ENCODE data around the gene POU2F1. TPM values are rescaled to one million over a fixed set of nuclear protein-coding genes. Genes with fewer than 3 reads are reported as not detected.

Gene POU2F1
- total and polyA plus RNA-seq, 2 donors (not counting 3 experiments of a cell fraction or from before 2014, with no cell fraction given), result 6.0 to 12.9 TPM

DNA sequence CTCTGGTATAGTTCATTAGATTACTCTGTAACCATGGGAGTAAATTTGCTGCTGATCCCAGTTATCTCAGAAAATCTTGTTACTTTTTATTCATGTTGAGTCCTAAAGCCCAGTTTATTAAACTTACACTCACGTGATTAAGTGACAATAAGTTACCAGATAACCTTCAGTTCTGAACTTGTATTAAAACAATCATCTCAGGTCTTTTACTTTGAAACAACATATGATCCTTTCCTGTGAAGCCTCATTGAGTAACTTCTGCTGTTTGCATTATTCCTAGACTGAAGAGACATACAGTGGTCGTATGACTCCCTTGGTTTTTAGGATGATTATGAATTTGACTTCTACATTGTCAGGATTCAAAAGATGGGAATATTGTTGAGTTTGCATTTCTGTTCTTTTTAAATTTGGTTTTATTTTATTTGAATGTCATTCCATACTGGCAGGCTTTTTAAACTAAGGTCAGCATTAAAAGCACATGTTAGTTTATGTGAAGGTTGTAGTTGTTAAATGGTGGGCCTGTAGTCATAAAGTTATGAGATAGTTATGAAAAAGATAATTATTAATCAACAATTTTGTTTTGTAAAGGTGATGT is 179.8 kb downstream of the POU2F1 start:
- dilution Hi-C loops (cut with MboI; ENCODE audit: extremely low pct_ligation_motif_present, low sequenced_read_pairs), result no loop called here
- H3K4me1 ChIP-seq (ENCODE audit: control insufficient read depth, extremely low read depth, insufficient read depth, low read length), result peaks cover 15% of the 10 kb centered on the region

More for the DNA sequence above, 179.8 kb downstream of the POU2F1 start:
- no peaks in the 10 kb centered on the region for H3K9me3 ChIP-seq (replicated peaks; ENCODE audit: control insufficient read depth, insufficient read depth, low read length)
- H2AFZ ChIP-seq (ENCODE audit: low read depth, low read length), result no peak overlapping the region
- no peaks in the 10 kb centered on the region for H3K36me3 ChIP-seq (ENCODE audit: control insufficient read depth in 2 of 2, extremely low read depth in 1 of 2, insufficient read depth in 2 of 2, low read length in 2 of 2)
- no peak overlapping the region for H3K4me3 ChIP-seq (replicated peaks in 1 of 3; ENCODE audit: insufficient read depth in 1 of 3, low read depth in 1 of 3, low read length in 3 of 3)
- H3K4me2 ChIP-seq (ENCODE audit: insufficient read depth, low read length), result no peak overlapping the region
- ChIA-PET CTCF (interaction anchor here (1.9 kb wide), 1 partner anchor 132 kb away, joined by 7 read pairs; no protein-coding TSS in a partner anchor), POLR2A (no interaction called here)
- intact Hi-C loops (cut with micrococcal nuclease), result no loop called here
- no peaks in the 10 kb centered on the region for H3K79me2 ChIP-seq (ENCODE audit: control insufficient read depth, insufficient read depth, low read length)
- FAIRE-seq (peak; percentile 52), DNase-seq (ENCODE audit: low read depth, low spot score) (no peak)
- BruUV-seq (replicated peaks), result no TSS peak
- TF ChIP-seq, protein P1, sequence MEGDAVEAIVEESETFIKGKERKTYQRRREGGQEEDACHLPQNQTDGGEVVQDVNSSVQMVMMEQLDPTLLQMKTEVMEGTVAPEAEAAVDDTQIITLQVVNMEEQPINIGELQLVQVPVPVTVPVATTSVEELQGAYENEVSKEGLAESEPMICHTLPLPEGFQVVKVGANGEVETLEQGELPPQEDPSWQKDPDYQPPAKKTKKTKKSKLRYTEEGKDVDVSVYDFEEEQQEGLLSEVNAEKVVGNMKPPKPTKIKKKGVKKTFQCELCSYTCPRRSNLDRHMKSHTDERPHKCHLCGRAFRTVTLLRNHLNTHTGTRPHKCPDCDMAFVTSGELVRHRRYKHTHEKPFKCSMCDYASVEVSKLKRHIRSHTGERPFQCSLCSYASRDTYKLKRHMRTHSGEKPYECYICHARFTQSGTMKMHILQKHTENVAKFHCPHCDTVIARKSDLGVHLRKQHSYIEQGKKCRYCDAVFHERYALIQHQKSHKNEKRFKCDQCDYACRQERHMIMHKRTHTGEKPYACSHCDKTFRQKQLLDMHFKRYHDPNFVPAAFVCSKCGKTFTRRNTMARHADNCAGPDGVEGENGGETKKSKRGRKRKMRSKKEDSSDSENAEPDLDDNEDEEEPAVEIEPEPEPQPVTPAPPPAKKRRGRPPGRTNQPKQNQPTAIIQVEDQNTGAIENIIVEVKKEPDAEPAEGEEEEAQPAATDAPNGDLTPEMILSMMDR (IDR thresholded peaks at IDR 0.05; ENCODE audit: extremely low read depth in 1 of 2, insufficient read depth in 1 of 2, low read depth in 1 of 2, low read length in 2 of 2), result no peak
- TF ChIP-seq MYC (IDR thresholded peaks at IDR 0.05; ENCODE audit: low read depth, low read length), result no peak
- no peak for TF ChIP-seq EZH2 (IDR thresholded peaks at IDR 0.05; ENCODE audit: borderline replicate concordance, low read depth, low read length, severe bottlenecking)
- TF ChIP-seq, protein P2, sequence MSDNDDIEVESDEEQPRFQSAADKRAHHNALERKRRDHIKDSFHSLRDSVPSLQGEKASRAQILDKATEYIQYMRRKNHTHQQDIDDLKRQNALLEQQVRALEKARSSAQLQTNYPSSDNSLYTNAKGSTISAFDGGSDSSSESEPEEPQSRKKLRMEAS (IDR thresholded peaks at IDR 0.05; ENCODE audit: insufficient read depth, insufficient read length), result no peak
- TF ChIP-seq FOS (IDR thresholded peaks at IDR 0.05; ENCODE audit: borderline replicate concordance, insufficient read depth, low read length), result no peak
- no peak for TF ChIP-seq JUN (IDR thresholded peaks at IDR 0.05; ENCODE audit: borderline replicate concordance, insufficient read depth, insufficient read length, low read depth)
- no peak for TF ChIP-seq POLR2AphosphoS5 (IDR thresholded peaks at IDR 0.05; ENCODE audit: insufficient read depth, low read depth, low read length)
- TF ChIP-seq POLR2A (IDR thresholded peaks at IDR 0.05; ENCODE audit: low read depth, low read length), result no peak
- TF ChIP-seq GATA2 (IDR thresholded peaks at IDR 0.05; ENCODE audit: insufficient read depth, insufficient read length, low read depth, low read length), result no peak
- H3K9me1 ChIP-seq (replicated peaks; ENCODE audit: control insufficient read depth, extremely low read depth, insufficient read depth, low read length), result no peaks in the 10 kb centered on the region
- H3K27me3 ChIP-seq (ENCODE audit: control insufficient read depth in 2 of 2, insufficient read depth in 2 of 2, low read length in 2 of 2), result no peaks in the 10 kb centered on the region
- H4K20me1 ChIP-seq (replicated peaks; ENCODE audit: control insufficient read depth, extremely low read depth, insufficient read depth, low read length), result no peaks in the 10 kb centered on the region
- H3K27ac ChIP-seq (ENCODE audit: insufficient read depth, low read depth, low read length), result no peak overlapping the region
- no peak overlapping the region for H3K9ac ChIP-seq (replicated peaks; ENCODE audit: extremely low read depth, insufficient read depth, low read length)
